Transverse colon (tissue), 3 donors: ENCODE results near the gene CXCR6.

Experiments used
- POLR2A ChIP-seq: fragments of 450-650 bp; IDR thresholded peaks from one replicate; pipeline ENCODE4 v1.6.1; 2016; ENCODE audit warnings: antibody characterized with exemption, mild to moderate bottlenecking, moderate library complexity
- TF ChIP-seq, protein P1 (sequence below), 5 experiments: fragments of 200-600 bp in 3 of 5; fragments of 450-650 bp in 2 of 5; sonication (generic) in 3 of 5; IDR thresholded peaks; 1 replicate in 2 of 5; 2 replicates in 3 of 5; pipeline ENCODE4 v1.5.1; 2016 to 2017; ENCODE audit warnings: antibody characterized with exemption in 5 of 5, inconsistent platforms in 3 of 5, mild to moderate bottlenecking in 2 of 5, moderate library complexity in 1 of 5

- TF ChIP-seq POLR2A, result no peak
- TF ChIP-seq, protein P1, sequence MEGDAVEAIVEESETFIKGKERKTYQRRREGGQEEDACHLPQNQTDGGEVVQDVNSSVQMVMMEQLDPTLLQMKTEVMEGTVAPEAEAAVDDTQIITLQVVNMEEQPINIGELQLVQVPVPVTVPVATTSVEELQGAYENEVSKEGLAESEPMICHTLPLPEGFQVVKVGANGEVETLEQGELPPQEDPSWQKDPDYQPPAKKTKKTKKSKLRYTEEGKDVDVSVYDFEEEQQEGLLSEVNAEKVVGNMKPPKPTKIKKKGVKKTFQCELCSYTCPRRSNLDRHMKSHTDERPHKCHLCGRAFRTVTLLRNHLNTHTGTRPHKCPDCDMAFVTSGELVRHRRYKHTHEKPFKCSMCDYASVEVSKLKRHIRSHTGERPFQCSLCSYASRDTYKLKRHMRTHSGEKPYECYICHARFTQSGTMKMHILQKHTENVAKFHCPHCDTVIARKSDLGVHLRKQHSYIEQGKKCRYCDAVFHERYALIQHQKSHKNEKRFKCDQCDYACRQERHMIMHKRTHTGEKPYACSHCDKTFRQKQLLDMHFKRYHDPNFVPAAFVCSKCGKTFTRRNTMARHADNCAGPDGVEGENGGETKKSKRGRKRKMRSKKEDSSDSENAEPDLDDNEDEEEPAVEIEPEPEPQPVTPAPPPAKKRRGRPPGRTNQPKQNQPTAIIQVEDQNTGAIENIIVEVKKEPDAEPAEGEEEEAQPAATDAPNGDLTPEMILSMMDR (IDR thresholded peaks at IDR 0.05), result no peak
Observed at GRCh38 chr3:45921158-45922038, 21.9 kb upstream of the CXCR6 start.
